DOHH2 (cell line): Measurements from ENCODE around the gene CTIF.

ENCODE experiments used
- EZH2phosphoT487 ChIP-seq: fragments of 200-600 bp; sonication (generic); IDR thresholded peaks from 2 replicates; pipeline ENCODE4 v1.6.1; 2017; ENCODE audit warnings: borderline replicate concordance, mild to moderate bottlenecking, antibody characterized with exemption, low read length, moderate library complexity, mixed read lengths
- TF ChIP-seq, protein P1 (sequence below): fragments of 200-600 bp; sonication (generic); IDR thresholded peaks from one replicate; pipeline ENCODE4 v1.5.1; 2014; ENCODE audit warnings: antibody characterized with exemption, mild to moderate bottlenecking, low read depth, low read length; ENCODE audit not compliant: poor library complexity, severe bottlenecking

GRCh38 chr18:48814490-48815178 is 275.8 kb downstream of the CTIF start:
- TF ChIP-seq, protein P1, sequence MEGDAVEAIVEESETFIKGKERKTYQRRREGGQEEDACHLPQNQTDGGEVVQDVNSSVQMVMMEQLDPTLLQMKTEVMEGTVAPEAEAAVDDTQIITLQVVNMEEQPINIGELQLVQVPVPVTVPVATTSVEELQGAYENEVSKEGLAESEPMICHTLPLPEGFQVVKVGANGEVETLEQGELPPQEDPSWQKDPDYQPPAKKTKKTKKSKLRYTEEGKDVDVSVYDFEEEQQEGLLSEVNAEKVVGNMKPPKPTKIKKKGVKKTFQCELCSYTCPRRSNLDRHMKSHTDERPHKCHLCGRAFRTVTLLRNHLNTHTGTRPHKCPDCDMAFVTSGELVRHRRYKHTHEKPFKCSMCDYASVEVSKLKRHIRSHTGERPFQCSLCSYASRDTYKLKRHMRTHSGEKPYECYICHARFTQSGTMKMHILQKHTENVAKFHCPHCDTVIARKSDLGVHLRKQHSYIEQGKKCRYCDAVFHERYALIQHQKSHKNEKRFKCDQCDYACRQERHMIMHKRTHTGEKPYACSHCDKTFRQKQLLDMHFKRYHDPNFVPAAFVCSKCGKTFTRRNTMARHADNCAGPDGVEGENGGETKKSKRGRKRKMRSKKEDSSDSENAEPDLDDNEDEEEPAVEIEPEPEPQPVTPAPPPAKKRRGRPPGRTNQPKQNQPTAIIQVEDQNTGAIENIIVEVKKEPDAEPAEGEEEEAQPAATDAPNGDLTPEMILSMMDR, result no peak
- TF ChIP-seq EZH2phosphoT487, result no peak
